ENCODE results near the gene TAF1B.

TAF1B gene

GRCh38 chr2:9796056-9797010, 46.9 kb upstream of the TAF1B start:
- Histone ChIP-seq H4K20me1 (ENCODE audit: insufficient read depth, low read length) (no peaks in the 10 kb centered on the region), H3K4me1 (ENCODE audit: insufficient read depth, low read length, severe bottlenecking) (peaks cover 4% of the 10 kb centered on the region), H3K79me2 (ENCODE audit: insufficient read depth, low read length) (no peaks in the 10 kb centered on the region), H3K9me3 (ENCODE audit: low read length) (no peaks in the 10 kb centered on the region), H3K9ac (ENCODE audit: low read length) (no peak overlapping the region), H3F3A (ENCODE audit: insufficient read depth, low read length) (no peaks in the 10 kb centered on the region), H3K9me2 (ENCODE audit: low read depth, low read length) (no peaks in the 10 kb centered on the region), H3K4me3 (ENCODE audit: low read depth, low read length, poor library complexity, severe bottlenecking) (no peak overlapping the region), H2AFZ (ENCODE audit: low read length) (no peak overlapping the region), H3K4me2 (ENCODE audit: low read length) (no peak overlapping the region), H3K27ac (ENCODE audit: low read depth, low read length, poor library complexity, severe bottlenecking) (no peak overlapping the region), H3K27me3 (ENCODE audit: insufficient read depth, low read length) (peaks cover 13% of the 10 kb centered on the region), H3K36me3 (ENCODE audit: insufficient read depth, low read length) (no peaks in the 10 kb centered on the region; the same call in 1 of the 2 replicates)
- no peak for TF ChIP-seq EZH2 (IDR thresholded peaks at IDR 0.05; ENCODE audit: borderline replicate concordance, low read length)
- TF ChIP-seq CTCF (IDR thresholded peaks at IDR 0.05; ENCODE audit: low read length): no peak

DNA sequence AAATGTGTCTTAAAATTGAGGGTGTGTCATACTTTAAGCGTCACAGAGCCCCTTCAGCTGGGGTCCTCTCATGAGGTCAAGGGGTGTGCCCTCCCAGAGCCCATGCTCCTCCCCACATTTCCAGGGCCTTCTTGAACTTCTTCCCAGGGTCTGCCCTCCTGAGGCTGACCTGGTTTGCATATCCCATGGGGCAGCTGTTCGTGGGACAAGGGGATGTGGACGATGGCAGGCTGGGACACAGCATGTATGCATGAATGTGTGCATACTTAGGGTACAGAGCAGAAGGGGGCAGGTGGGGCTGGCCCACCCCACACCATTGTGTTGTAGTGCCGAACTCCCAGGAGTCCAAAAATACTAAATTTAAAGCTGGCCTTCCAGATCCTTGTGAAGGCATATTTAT, 46.2 kb upstream of the TAF1B start:
- no peak overlapping the region for H3K9ac ChIP-seq (ENCODE audit: low read length)
- no peak overlapping the region for H3K4me3 ChIP-seq (ENCODE audit: low read depth, low read length, poor library complexity, severe bottlenecking)
- H4K20me1 ChIP-seq (ENCODE audit: insufficient read depth, low read length): no peaks in the 10 kb centered on the region
- no peak overlapping the region for H2AFZ ChIP-seq (ENCODE audit: low read length)
- H3K36me3 ChIP-seq (ENCODE audit: insufficient read depth, low read length): no peaks in the 10 kb centered on the region; the same call in 1 of the 2 replicates
- H3K27me3 ChIP-seq (ENCODE audit: insufficient read depth, low read length): peaks cover 13% of the 10 kb centered on the region
- no peaks in the 10 kb centered on the region for H3K9me2 ChIP-seq (ENCODE audit: low read depth, low read length)
- no peaks in the 10 kb centered on the region for H3K9me3 ChIP-seq (ENCODE audit: low read length)
- TF ChIP-seq EZH2 (IDR thresholded peaks at IDR 0.05; ENCODE audit: borderline replicate concordance, low read length) (no peak), CTCF (IDR thresholded peaks at IDR 0.05; ENCODE audit: low read length) (no peak)
- H3K4me1 ChIP-seq (ENCODE audit: insufficient read depth, low read length, severe bottlenecking): peaks cover 4% of the 10 kb centered on the region
- H3K4me2 ChIP-seq (ENCODE audit: low read length): no peak overlapping the region
- H3F3A ChIP-seq (ENCODE audit: insufficient read depth, low read length): no peaks in the 10 kb centered on the region
- no peaks in the 10 kb centered on the region for H3K79me2 ChIP-seq (ENCODE audit: insufficient read depth, low read length)
- no peak overlapping the region for H3K27ac ChIP-seq (ENCODE audit: low read depth, low read length, poor library complexity, severe bottlenecking)

GRCh38 chr2:9797681-9798556, 45.4 kb upstream of the TAF1B start:
- peaks cover 2% of the 10 kb centered on the region for H3K4me1 ChIP-seq (ENCODE audit: insufficient read depth, low read length, severe bottlenecking)
- no peaks in the 10 kb centered on the region; the same call in 1 of the 2 replicates for H3K36me3 ChIP-seq (ENCODE audit: insufficient read depth, low read length)
- H3K4me2 ChIP-seq (ENCODE audit: low read length): no peak overlapping the region
- H4K20me1 ChIP-seq (ENCODE audit: insufficient read depth, low read length): no peaks in the 10 kb centered on the region
- H3K27me3 ChIP-seq (ENCODE audit: insufficient read depth, low read length): peaks cover 13% of the 10 kb centered on the region
- H3K9me3 ChIP-seq (ENCODE audit: low read length): no peaks in the 10 kb centered on the region
- no peaks in the 10 kb centered on the region for H3F3A ChIP-seq (ENCODE audit: insufficient read depth, low read length)
- H3K4me3 ChIP-seq (ENCODE audit: low read depth, low read length, poor library complexity, severe bottlenecking): no peak overlapping the region
- H3K27ac ChIP-seq (ENCODE audit: low read depth, low read length, poor library complexity, severe bottlenecking): no peak overlapping the region
- H3K9me2 ChIP-seq (ENCODE audit: low read depth, low read length): no peaks in the 10 kb centered on the region
- H3K9ac ChIP-seq (ENCODE audit: low read length): no peak overlapping the region
- no peak for TF ChIP-seq EZH2 (IDR thresholded peaks at IDR 0.05; ENCODE audit: borderline replicate concordance, low read length)
- TF ChIP-seq CTCF (IDR thresholded peaks at IDR 0.05; ENCODE audit: low read length): no peak
- H2AFZ ChIP-seq (ENCODE audit: low read length): no peak overlapping the region
- H3K79me2 ChIP-seq (ENCODE audit: insufficient read depth, low read length): no peaks in the 10 kb centered on the region

Data from OCI-LY1 (cell line).